ENCODE measurements around the gene DNAJC17. TPM values are rescaled to one million over a fixed set of nuclear protein-coding genes. Genes with fewer than 3 reads are reported as not detected.

Gene DNAJC17
- polyA plus RNA-seq, 3 donors, result 38.5 to 43.7 (median 38.7) TPM

- no peak for DNase-seq
These were observed 31.5 kb upstream of the DNAJC17 start for GRCh38 chr15:40838756-40839155.

DNA sequence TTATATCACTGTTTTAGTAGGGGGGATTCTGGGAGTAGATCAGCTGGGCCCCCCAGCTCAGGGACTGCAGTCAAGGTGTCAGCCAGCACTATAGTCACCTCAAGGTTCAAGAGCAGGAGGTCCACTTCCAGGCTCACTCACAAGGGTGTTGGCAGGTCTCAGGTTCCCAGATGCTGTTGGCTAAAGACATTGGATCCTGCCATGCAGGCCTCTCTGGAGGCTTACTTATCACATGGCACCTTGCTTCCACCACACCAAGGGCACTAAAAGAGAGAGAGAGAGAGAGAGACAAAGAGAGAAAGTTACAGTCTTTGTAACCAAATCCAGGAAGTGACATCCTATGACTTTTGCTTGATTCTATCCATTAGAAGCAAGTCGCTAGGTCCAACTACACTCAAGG lies 28.7 kb upstream of the DNAJC17 start:
- no peak for DNase-seq

DNA sequence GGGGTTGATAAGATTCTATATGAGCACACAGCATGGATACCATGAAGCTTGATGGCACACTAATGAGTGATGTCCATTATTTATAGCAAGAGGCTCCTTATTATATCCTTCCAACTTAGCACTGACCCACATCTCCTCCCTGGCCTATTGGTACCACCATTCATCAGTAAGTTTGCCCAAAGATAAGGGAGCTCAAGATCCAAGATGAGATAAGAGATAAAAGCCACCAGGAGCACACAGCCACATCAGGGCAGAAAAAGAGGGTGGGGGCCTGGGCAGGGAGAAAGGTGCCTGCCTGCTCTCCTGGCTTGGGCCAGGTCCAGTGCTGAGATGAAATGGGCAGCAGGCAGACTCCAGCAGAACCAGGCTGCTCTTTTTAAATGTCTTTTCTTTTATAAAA lies 25.6 kb upstream of the DNAJC17 start:
- no peak for DNase-seq

GRCh38 chr15:40831861-40832260 lies 24.6 kb upstream of the DNAJC17 start:
- DNase-seq, result no peak

DNA sequence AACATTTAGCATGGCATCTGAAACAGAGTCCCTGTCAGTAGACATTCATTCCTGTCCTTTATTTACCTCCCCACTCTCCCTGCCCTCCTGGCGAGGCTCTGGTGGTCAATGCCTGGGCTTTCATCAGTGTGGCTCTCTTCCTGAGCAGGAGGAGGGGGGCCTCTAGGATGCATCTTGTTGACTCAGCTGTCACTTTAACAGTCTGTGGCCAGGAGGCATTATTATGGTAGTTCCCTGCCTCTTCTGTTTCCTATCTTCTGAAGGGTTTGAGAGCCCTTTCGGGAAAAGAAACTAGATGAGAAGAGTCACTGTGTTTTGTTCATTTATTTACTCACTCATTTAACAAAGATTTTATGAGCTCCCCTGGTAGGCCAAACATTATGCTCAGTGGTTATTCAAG lies 23.6 kb upstream of the DNAJC17 start:
- DNase-seq, result no peak

- DNase-seq, result no peak
These were observed 21.8 kb upstream of the DNAJC17 start for GRCh38 chr15:40829115-40829514.

- no peak for DNase-seq
These were observed 21.3 kb upstream of the DNAJC17 start, which contains the start of gene PPP1R14D for GRCh38 chr15:40828447-40829036. Gene PPP1R14D (minus strand): TSS chr15:40828708. CDS start chr15:40828641, 67 bp downstream.

GRCh38 chr15:40826423-40827075 lies 19.3 kb upstream of the DNAJC17 start:
- DNase-seq, result no peak

GRCh38 chr15:40825661-40826422 lies 18.6 kb upstream of the DNAJC17 start:
- DNase-seq, result no peak

GRCh38 chr15:40823572-40824343 lies 16.5 kb upstream of the DNAJC17 start:
- no peak for DNase-seq

DNA sequence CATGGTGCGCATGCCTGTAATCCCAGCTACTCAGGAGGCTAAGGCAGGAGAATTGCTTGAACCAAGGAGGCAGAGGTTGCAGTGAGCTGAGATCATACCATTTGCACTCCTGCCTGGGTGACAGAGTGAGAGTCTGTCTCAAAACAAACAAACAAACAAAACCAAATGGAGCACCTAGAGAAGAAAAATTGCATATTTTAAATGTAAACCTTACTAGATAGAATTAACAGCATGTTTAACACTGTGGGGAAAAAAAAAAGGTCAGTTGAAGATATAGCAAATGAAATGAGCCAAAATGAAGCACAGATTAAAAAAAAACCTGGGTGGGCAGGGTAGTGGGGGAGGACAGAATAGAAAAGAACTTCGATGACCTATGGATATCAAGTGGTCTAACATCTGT lies 13.9 kb upstream of the DNAJC17 start:
- DNase-seq, result no peak

GRCh38 chr15:40819048-40819447 lies 11.8 kb upstream of the DNAJC17 start:
- no peak for DNase-seq

DNA sequence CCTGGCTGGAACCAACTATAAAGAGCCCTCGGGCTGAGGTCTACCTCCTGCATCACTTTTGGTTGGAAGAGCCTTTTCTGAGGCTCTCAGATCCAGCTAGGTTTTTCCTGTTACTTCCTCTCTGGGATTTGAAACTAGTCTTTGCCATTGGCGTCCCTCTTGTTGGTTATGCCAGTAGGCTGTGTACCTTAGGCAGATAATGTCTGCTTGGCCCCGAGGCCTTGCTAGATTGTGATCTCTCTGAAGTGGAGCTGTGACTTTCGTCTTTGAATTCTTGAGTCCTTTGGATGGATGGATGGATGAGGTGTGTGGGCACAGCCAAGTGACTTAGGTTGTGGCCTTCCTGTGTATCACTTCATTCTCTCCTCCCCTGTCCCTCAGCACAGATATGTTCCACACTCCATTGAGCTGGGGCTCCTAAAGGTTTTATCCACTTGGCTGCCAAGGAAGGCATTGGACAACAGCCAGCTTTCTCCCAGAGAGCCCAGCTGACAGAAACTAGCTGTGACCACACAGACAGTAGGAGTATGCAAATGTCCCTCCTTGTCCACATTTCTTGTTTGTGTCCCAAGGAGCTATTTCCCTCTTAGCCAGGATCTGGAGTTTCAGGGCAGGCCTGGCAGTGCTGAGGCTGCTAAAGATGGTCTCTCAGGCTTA lies 7.9 kb upstream of the DNAJC17 start:
- peak; percentile 46 for DNase-seq

GRCh38 chr15:40812721-40813425 lies 5.6 kb upstream of the DNAJC17 start:
- no peak for DNase-seq

DNA sequence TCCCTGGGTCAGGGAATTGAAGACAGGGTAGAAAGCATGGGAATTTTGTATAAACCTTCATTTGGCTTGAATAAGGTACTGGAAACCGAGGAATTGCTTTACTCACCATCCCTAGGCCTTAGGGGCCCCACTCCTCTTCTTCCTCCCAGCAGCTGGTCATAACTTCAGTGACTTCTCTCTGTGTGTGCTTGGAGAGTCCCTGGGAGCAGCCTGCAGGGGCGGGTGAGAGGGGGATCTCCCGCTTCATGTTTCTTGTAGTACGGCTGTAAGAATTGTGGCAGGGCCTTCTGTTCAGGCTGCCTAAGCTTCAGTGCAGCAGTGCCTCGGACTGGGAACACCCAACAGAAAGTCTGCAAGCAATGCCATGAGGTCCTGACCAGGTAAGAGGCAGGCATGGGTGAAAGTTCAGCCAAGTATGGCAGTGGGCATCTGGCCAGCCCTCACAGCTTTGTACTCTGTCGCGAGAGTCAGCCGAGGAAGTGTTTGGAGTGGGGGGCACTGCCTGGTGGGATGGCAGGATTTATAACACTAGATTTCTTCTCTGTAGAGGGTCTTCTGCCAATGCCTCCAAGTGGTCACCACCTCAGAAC lies 1.7 kb upstream of the DNAJC17 start:
- no peak for DNase-seq

DNA sequence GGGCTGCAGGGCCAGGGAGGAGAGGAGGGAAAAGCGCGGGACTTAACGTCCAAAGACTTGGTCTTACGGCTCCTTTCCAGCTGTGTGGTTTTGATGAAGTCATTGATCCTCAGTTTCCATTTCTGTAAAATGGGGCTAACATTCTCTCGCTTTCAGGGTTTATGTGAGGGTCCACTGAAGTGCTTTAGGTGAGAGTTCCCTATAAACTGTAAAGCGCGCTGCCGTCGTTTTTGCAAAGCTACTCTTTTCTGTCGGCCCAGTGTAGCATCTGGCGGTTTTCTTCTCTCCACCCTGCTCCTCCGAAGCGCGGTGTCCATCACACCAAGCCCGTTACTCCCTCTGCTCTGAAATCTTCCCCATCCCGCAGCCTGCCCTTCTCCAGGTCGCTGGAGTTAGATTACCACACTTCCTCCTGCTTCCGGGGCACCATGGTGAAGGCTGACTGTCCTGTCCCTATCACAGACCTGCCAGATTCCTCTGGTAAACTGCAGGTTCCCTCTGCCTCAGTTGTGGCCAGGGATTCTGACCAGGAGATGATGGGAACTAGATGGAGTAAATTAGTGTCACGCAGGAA lies 702 bp upstream of the DNAJC17 start:
- no peak for DNase-seq

GRCh38 chr15:40806672-40807027 lies 623 bp downstream of the DNAJC17 start:
- DNase-seq, result no peak

DNA sequence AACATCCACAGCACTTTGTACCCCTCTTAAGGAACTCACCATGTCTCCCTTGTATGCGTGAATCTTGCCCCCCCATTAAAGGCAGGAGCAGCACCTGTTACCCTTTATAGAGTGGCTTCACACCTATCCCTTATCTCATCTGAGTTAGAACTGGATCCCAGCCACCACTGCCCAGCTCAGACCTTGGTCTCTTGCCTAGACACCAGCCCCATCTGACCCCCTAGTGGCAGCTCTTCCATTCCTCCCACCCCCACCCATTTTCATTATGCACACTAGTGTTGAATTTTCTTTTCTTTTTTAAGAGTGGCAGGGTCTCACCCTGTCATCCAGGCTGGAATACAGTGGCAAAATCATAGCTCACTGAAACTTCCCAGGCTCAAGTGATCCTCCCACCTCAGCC lies 3.6 kb downstream of the DNAJC17 start:
- no peak for DNase-seq

- DNase-seq, result no peak
These were observed 4.2 kb downstream of the DNAJC17 start for GRCh38 chr15:40803076-40803475.

DNA sequence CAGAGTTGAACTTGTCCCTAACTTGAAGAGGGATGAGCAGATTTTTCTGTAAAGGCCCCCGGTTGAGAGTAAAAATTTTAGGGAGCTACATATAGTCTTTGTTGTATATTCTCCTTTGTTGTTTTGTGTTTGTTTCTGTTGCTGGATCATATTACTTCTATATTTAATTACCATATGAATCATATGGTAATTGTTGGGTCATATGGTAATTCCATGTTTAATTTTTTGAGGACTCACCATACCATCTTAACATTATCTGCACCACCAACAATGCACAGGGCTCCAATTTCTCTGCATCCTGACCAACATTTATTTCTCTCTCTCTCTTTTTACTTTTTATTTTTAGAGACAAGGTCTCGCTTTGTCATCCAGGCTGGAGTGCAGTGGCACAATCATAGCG lies 7.8 kb downstream of the DNAJC17 start:
- DNase-seq, result no peak

GRCh38 chr15:40796512-40796911 lies 10.8 kb downstream of the DNAJC17 start:
- DNase-seq, result no peak

All from renal pelvis (tissue), 4 donors.